ENCODE results near the gene RTL5.

The RTL5 gene

GRCh38 chrX:72129661-72130060, 2.1 kb downstream of the RTL5 start:
- no peak for DNase-seq (ENCODE audit: low spot score)

DNA sequence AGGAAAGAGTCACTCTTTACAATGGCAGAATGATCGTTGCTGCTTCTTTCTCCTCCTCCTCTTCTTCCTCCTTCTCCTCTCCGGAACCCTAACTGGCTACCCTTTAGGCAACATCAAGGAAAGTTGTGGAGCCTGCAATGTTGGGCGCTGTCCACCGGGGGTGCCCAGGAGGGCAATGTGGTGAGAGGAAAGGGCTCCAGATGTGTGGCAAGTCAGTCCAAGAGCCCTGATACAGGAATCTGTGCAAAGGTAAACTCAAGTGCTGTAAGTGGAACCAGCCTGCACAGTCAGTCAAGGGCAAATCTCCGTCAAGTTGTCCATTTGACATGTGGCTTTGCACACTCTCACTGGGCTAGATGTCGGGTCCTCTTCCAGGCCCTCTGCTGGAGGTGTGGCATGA, 2.8 kb downstream of the RTL5 start:
- no peak for DNase-seq (ENCODE audit: low spot score)

DNA sequence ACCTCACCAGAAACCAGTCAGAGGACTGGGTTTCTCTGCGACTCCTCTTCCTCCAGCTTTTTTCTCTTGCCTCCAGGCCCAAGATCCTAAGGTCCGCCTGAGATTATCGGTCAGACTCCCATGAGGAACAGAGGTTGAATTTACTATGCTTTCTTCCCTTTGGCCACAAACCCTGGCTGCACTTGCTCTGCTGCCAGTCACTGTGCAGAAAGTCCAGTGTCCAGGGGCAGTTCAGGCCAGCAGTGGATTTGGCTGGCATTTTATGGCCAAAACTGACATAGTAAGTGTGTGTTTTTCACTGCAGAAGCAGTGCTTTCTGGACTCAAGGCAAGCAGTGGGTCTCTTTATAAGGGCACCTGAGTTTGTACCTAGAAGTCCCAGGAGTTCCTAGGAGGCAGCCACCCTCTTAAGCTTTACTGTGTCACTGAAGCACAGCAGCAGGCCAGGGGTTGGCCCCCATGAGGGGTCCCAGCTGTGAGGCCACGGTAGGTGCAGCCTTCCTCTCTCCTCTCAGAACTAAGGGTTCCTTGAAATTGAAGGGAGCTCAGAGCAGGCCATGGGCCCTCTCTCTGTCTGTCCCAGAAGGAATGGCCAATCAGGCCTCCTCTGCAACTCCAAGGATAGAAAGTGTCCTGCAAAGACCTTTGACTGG, 3.4 kb downstream of the RTL5 start:
- DNase-seq (ENCODE audit: low spot score) = no peak

- no peak for DNase-seq (ENCODE audit: low spot score)
These were observed 4.4 kb downstream of the RTL5 start for GRCh38 chrX:72127332-72127731.

DNA sequence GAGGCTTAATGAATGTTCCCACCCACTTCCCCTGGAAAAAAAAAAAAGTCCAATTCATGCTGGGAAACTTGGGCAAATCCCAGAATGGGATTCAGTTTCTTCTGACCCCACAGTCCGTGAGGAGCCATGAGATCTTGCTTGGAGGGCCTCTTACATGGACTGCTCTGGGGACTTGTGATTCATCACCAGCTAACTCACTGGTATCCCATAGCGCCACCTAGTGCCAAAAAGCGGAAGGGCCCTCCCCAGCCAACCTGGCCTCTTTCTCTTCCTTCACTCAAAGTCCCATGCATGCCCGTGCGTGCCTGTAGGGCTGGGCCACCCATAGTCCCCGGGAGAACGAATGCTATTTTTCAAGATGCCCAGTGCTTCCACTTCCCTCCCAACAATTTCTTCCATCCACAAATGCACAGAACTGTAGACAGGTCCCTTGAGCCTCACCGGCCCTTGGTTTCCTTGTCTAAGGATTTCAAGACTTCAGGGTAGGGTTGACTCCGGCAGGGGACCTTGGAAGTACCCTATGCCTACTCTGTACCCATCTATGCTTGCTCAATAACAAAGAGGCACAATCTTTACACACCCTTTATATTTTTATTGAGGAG, 5.1 kb downstream of the RTL5 start:
- DNase-seq (ENCODE audit: low spot score) = peak; percentile 80

DNA sequence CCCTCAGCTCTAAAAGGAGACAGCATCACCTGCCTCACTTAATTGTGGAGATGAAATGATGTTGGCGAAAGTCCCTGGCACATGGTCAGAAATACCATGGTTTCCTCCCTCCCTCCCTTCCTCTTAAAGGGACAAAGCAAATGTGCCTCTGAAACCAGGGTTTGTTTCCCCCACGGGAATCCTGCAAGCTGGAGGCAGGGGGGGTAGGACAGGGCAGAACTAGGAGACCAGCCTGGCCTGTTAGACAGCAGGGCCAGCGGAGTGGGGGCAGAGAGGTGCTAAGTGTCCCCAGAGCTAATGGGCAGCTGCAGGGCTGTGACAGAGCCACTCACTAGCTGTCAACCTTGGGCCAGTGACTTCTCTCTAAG, 5.7 kb downstream of the RTL5 start:
- DNase-seq (ENCODE audit: low spot score) = no peak

- DNase-seq (ENCODE audit: low spot score) = no peak
These were observed 6.2 kb downstream of the RTL5 start for GRCh38 chrX:72125331-72126047.

DNA sequence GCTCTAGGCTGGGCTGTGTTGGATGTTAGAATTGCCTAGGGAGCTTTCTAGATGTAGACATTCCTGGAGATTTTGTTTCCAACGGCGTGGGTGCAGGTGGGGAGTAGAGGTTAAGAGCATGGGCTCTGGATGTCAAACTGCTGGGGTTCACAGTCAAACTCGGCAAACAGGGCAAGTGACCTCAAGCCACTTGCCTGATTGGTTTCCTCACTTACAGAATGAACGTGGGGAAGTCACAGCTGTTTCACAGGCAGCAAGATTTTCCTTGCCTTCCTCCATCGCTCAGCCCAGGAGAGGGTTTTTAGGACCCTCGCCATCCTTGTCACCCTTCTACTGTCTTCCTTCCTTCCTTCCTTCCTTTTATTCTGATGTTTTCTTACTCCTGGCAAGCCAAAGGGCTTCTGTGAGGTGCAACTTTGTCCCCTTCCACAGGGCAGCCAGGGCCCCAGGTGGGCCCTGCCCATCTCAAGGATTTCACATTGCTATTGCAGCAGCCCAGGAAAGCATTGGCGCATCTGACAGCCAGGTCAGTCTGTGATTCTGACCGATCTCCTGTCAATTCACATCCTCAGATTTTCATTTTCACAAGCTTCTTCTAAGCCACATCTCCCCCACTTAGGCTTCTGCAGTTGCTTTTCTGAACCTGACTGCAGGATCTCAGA, 7.0 kb downstream of the RTL5 start:
- no peak for DNase-seq (ENCODE audit: low spot score)

DNA sequence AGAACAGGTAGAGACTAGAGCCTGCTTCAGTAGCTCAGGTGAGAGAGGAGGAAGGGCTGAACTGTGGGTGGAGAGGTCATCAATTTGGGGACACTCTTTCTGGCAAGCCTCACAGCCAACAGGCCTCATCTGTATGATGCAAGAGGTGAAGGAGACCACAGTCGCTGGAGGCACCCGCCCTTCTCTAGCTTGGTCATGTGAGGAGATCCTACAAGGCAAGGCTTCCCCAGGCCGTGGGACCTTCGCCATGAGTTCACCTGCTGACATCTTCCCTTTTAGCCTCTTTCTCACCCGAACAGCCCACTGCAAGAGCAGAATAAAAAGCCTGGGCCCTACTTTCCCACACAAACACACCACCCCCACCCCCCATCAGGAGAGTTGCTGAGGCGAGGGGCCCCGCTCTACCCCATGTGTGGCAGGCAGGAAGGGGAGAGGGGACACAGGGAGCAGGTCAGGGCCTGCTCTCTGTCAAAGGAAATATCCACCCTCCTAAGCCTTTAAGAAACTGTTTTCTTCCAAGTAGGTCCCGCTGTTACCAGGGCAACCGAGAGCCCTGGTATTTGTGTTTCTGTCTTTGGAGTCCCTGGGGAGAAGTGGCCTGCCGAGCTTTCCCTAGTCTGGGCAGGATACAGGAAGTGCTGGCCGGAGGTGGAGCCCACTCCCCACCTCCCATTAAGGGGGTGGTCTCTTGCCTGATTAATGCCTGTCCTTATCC, 8.1 kb downstream of the RTL5 start:
- no peak for DNase-seq (ENCODE audit: low spot score)

- DNase-seq (ENCODE audit: low spot score) = no peak
These were observed 8.9 kb downstream of the RTL5 start for GRCh38 chrX:72122621-72123337.

- DNase-seq (ENCODE audit: low spot score) = peak; percentile 65
These were observed 10.3 kb downstream of the RTL5 start for GRCh38 chrX:72121383-72121782.

DNA sequence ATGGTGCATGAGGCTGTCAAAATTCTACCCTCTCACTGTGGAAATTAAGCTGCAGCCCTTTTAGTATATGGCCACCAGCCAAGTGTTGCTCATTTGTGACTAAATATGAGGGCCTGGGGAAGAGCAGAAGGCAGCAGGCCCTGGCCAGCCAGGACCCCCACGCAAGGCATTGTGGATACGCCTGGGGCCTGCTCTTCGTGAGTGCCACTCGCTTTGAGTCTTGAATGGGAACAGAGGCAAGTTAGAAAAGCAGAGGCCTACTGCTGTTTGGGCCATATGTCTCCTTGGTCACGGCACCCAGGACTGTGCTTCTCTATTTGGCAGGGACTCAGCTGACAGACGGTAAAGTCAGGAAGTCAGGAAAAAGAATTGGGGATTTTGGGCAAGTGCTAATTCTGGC, 10.9 kb downstream of the RTL5 start:
- DNase-seq (ENCODE audit: low spot score) = no peak

DNA sequence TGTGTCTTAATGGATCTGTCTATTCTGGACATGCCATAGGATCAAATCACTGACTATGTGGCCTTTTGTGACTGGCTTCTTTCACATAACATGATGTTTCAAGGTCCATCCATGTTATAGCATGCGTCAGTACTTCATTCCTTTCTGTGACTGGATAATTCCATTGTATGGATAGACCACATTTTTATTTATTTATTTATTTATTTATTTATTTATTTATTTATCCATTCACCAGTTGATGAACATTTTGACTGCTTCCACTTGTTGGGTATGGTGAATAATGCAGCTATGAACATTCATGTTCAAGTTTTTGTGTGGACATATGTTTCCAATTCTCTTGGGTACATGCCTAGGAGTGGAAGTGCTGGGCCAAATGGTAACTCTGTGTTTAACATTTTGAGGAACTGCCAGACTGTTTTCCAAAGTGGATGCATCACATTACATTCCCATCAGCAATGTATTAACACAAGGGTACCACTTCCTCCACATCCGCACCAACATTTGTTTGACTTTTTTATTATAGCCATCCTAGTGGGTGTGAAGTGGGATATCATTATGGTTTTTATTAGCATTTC, 14.0 kb downstream of the RTL5 start:
- DNase-seq (ENCODE audit: low spot score) = no peak

DNA sequence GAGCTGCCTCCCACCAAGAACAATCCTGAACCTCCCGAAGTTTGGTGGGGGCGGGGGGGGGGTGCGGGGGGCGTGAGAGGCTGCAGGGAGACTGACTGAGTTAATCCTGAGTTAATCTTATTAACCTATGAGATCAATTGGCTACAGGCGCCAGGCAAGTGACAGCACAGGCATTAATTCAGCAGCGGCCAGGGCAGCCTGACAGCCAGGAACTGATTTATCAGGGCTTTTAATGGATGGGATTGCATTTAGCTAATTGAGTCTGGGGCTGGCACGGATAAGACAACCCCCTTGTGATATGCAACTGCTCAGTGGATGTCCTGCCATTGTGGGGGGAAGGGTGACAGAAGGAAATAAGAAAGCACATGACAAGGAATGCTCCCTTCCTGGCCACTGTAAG, 16.3 kb downstream of the RTL5 start:
- no peak for DNase-seq (ENCODE audit: low spot score)

- DNase-seq (ENCODE audit: low spot score) = no peak
These were observed 16.9 kb downstream of the RTL5 start for GRCh38 chrX:72114807-72115206.

DNA sequence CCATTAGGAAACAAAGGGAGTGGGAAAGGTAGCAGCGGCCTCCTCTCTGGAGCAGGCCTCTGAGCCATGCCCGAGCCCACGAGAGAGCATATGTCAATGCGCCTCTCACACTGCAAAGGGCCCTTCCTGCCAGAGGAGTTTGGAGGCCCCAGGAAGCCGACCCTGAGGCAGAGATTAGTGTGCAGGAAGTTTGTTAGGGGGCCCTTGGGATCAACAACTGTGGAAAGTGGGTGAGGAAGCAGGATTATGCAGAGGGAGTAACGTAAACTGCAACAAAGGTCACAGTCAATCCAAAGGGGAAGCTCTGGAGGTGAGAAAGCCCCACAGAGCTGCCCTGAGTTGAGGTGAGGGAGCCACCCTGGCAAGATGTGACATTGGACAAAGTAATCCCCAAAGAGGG, 17.4 kb downstream of the RTL5 start:
- DNase-seq (ENCODE audit: low spot score) = no peak

DNA sequence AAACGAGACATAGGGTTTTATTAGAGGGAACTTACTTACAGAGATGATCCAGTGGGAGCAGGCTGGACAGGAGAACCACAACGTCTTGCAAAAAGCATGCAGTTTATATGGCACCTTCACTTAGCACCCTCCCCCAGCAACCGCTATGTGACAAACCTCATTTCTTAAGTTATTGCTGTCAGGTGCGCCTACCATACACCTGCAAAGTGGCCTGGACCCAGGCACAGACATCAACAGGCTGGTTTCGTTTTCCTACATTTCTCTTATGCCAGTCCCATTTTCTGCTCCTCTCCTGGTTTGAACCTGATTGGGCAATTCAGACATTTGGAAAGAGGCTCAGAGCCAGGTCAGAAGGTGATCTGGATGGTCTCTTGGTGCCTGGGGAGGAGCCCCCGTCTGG, 18.3 kb downstream of the RTL5 start:
- DNase-seq (ENCODE audit: low spot score) = no peak

- no peak for DNase-seq (ENCODE audit: low spot score)
These were observed 20.6 kb downstream of the RTL5 start for GRCh38 chrX:72110876-72111708.

- DNase-seq (ENCODE audit: low spot score) = no peak
These were observed 21.5 kb downstream of the RTL5 start for GRCh38 chrX:72110051-72110875.

DNA sequence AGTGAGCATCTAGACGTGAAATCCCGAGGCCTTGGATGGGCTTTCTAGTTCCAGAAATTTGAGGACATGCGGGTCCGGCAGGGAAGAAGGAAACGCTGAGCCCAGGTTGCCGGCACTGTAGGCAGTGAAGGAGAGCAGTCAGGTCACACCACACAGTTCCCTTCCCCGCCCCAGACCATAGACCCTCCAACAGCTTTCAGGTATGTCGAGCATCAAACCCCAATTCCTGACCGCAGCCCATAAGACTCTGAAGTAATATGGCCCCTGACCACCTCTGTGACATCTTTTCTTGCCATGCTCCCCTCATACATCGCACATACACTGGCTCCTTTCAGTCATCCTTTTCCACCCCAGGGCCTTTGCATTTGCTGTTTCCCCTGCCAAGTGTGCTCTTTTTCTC, 23.0 kb downstream of the RTL5 start:
- no peak for DNase-seq (ENCODE audit: low spot score)

Measured in CD4-positive, alpha-beta T cell treated with Interleukin-6 at 100 ng/mL for 8 hours (primary cell).